Measurements from ENCODE around the gene KMO.

The KMO gene

DNA sequence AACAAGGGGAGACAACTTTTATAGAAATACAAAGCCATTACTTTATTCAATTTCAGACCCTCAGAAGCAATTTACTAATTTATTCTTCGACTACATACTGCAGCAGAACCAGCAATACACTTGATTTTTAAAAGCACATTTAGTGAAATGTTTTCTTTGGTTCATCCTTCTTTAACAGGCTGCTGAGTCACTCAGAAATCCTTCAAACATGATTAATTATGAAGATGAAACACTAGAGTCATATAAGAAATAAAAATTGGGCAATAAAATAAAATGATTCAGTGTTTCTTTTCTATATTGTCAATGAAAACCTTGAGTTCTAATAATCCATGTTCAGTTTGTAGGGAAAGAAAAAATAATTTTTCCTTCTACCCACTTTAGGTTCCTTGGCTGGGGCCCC is 61.0 kb downstream of the KMO start:
- no peak for DNase-seq (ENCODE audit: low read depth in 2 of 2)

DNA sequence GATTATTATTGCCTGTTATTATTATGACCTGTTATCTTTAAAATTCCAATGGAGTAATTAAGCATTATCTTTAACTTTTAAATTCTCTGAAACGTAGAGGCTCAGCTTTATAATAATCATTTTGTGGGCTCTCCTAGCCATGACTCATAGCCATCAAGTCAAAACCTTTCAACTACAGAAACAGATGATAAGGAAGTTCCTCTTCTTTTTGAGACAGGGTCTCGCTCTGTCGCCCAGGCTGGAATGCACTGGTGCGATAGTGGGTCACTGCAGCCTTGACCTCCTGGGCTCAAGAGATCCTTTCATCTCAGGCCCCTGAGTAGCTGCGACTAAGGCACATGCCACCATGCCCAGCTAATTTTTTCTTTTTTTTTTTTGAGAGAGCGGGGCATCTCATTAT is 64.5 kb downstream of the KMO start:
- no peak for DNase-seq (ENCODE audit: low read depth in 2 of 2)

- no peak for DNase-seq (ENCODE audit: low read depth in 2 of 2)
Observed at GRCh38 chr1:241598249-241598648, 66.1 kb downstream of the KMO start.

DNA sequence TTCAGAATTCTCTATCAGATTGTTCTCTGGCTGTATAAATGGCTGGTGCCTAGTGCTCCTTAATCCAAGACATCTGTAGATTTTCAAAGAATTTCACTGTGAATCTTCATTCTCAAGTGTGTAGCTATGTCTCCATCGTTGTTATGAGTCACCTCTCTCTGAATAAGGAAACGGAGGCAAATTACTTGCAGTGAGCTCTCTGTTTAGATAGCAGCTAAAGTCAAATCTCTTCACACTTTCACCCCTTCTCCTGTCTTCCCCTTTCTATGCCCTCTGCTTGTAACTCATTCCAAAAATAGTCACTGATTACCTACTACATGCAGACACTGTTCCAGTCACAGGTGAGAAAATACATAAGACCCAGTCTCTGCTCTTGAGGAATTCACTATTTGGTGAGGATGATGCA is 68.3 kb downstream of the KMO start:
- DNase-seq (ENCODE audit: low read depth in 2 of 2) = no peak

- no peak for DNase-seq (ENCODE audit: low read depth in 2 of 2)
Observed at GRCh38 chr1:241603731-241604245, 71.6 kb downstream of the KMO start.

DNA sequence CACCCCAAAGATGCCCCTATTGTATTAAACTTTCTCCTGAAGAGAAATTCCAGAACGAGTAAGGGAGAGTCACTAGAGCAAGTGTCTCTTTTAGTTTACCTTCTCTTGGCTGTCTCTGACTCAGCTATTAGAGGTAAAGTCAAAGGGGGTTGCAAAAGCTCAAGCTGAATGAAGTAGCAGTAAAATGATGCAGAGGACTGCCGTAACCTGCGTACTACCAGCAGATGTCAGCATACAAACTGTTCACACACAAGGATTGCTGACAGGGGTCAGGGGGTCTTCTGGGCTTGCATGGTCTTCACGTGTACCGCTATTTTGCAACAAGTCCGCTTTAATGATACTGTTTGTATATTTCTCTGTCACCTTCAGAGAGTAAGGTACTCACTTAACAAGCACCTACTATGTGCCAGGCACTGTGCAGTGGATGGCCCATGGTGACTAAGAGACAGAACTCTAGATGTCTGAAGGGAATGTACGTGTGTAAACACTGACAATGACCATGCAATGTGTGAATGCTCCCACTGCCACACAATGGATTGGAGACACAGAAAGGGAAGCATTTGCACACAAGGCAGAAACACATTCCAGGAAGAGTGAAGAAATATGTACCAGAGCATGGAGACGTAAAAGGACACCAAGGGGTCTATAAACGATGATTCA is 73.1 kb downstream of the KMO start:
- DNase-seq (ENCODE audit: low read depth in 2 of 2) = no peak

GRCh38 chr1:241606544-241606943 is 74.4 kb downstream of the KMO start:
- DNase-seq (ENCODE audit: low read depth in 2 of 2) = no peak

DNA sequence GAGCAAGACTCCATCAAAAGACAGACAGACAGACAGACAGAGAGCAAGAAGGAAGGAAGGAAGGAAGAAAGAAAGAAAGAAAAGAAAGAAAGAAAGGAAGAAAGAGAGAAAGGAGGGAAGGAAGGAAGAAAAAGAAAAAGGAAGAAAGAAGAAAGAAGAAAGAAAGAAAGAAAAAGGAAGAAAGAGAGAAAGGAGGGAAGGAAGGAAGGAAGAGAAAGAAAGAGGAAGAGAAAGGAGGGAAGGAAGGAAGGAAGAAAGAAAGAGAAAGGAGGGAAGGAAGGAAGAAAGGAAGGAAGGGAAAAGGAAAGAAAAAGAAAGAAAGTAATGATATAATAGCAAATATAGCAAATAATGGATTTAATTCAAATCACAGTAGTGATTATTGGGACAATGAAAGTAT is 75.3 kb downstream of the KMO start:
- DNase-seq (ENCODE audit: low read depth in 2 of 2) = no peak

DNA sequence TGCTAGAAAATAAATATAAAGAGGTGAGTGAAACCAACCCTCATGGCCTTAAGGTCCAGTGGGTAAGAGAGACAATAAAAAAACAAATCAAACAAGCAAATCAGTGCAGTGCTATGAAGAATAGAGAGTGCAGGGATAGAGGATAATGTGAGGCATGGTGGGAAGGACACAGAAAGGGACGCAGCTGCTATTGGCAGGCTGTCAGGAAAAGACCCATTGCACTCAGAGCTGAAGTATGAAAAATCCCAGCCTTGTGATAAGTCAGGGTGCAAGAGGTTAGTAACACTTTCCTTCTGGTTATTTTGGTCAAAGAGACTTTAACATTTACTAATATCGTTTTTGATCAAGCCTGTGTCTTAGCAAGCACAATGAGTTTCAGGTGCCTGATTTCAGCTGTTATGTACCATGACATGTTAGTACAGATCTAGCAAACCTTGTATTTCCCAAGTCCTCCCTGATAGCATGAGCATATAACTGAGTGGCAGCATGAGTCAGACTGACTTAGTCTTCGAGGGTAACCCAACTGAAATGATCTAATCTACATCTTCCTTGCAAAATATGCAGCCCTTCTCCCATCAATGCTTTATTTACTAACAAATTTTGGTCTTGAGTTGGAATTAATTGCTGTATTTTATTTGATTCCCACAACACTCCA is 76.3 kb downstream of the KMO start:
- no peak for DNase-seq (ENCODE audit: low read depth in 2 of 2)

- DNase-seq (ENCODE audit: low read depth in 2 of 2) = no peak
Observed at GRCh38 chr1:241610056-241610815, 78.1 kb downstream of the KMO start.

DNA sequence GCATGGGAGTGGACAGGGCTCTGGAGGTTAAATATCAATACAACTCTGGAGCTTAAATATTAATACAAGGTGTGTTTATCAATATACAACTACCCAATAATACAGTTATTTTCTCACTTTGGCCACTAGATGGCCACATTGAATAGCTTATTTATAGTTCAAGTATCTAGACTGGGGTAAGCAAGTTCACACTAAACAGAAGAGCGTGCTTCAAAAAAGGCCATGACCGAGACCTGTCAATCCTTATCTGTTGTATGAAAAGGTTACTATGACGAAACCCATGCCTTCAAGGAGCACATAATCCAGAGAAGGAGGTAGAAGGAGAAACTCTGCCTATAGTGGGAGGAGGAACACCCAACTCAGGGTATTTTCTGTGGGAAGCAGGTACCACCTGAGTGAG is 78.9 kb downstream of the KMO start:
- no peak for DNase-seq (ENCODE audit: low read depth in 2 of 2)

- no peak for DNase-seq (ENCODE audit: low read depth in 2 of 2)
Observed at GRCh38 chr1:241611736-241612135, 79.6 kb downstream of the KMO start.

GRCh38 chr1:241612533-241613477 is 80.6 kb downstream of the KMO start:
- no peak for DNase-seq (ENCODE audit: low read depth in 2 of 2)

DNA sequence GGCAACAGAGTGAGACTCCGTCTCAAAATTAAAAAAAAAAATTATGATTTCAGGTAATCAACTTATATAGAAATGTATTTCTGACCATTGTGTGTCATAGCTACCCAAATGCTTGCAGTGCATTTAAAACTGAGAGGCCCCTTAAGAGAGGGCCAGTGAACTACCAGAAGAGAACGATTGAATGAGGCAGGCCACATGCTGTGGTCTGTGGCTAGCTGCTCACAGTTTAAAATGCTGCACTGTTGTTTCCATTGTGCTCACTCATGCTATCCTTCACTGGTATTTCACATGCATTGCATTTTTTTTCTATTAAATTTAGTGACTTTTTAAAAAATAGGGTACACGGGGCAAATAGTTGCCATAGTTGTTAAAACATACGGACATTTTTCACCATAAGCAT is 82.0 kb downstream of the KMO start:
- DNase-seq (ENCODE audit: low read depth in 2 of 2) = no peak

DNA sequence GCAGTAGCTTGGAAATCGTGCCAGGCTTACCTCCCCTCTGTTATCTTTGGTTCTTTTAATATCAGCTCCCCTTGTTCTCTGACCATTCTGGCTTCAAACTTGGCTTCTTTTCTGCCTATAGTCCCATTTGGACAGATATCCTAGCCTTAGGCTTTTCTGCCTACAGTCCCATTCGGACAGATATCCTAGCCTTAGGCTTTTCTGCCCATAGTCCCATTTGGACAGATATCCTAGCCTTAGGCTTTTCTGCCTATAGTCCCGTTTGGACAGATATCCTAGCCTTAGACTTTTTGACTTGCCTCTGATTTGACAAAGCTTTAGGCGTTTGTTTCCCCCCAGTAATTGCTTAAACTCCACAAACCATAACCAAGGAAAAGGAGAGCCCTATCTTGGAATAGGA is 82.4 kb downstream of the KMO start:
- DNase-seq (ENCODE audit: low read depth in 2 of 2) = no peak

DNA sequence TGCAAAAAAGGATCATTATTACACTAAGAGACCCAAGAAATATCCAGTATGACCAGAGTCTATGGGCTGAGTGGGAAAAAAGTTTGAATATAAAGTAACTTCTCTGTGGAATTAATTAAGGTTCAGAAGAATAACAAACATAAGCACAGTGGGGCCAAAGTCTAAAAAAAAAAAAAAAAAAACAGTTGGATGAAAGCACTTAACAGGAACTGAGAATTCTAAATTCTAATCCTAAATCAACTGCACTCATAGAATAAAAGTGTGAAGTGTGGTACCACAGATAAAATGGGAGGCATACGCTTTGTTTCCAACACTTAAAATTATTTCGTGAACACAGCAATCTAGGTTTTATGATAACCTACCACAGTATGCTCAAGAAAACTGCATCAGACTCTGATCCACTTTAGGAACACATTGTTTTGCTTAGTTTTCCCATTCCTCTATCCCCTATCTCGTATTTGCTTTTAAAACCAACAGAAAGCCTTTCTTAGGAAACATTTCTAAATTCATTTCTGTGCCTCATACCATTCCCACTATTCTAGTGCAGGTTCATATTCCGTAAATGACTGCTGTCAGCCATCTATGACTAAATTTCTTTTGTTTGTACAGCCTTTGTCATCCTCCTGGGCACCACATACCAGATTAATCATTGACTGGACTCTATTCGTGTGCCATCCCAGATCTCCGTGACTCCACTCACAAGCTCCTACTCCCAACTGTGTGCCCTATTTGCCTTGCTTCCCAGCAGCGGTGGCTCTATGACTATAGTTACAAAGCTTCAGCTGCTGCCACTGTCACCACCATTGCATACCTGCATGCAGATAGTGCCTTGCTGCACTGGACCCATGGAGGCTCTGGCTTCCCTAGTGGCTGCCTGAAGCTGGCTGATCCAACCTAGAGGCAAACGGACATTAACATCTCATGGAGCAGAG is 83.1 kb downstream of the KMO start:
- no peak for DNase-seq (ENCODE audit: low read depth in 2 of 2)

- DNase-seq (ENCODE audit: low read depth in 2 of 2) = no peak
Observed at GRCh38 chr1:241617426-241617825, 85.2 kb downstream of the KMO start.

DNA sequence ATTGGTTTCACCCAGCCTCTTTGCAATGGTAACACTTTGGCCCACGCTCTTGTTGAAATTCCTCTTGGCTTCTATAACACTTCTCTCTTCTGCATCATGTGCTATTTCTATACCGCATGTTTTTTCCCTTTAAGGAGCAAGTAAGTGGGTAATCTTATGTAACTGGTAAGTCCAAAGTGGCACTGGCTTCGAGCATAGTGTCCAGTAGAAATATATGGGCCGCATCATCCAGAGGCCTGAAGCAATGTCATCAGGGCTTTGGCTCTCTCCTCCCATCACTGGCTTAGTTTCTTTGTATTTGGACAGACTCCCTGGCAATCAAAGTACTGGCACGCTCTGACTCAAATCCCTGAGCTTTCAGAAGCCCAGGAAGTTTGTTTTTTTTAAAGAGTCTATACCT is 90.5 kb downstream of the KMO start:
- DNase-seq (ENCODE audit: low read depth in 2 of 2) = no peak

DNA sequence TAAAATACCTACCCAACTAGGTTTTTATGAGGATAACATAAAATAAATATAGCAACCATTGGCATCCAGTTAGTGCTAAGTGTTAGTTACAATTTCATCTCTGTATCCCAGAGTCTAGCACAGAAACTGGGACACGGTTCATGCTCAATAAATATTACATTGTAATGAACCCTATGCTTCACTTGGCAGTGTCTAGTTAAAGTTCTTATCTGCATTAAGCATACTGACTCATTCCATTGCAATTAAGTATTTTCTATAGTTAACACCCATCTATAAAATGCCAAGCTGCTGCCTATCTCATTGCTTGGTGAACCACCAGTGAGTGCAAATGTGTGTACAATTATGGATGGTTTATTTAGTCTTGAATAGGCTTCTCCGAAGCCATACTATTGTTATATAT is 92.8 kb downstream of the KMO start:
- no peak for DNase-seq (ENCODE audit: low read depth in 2 of 2)

DNA sequence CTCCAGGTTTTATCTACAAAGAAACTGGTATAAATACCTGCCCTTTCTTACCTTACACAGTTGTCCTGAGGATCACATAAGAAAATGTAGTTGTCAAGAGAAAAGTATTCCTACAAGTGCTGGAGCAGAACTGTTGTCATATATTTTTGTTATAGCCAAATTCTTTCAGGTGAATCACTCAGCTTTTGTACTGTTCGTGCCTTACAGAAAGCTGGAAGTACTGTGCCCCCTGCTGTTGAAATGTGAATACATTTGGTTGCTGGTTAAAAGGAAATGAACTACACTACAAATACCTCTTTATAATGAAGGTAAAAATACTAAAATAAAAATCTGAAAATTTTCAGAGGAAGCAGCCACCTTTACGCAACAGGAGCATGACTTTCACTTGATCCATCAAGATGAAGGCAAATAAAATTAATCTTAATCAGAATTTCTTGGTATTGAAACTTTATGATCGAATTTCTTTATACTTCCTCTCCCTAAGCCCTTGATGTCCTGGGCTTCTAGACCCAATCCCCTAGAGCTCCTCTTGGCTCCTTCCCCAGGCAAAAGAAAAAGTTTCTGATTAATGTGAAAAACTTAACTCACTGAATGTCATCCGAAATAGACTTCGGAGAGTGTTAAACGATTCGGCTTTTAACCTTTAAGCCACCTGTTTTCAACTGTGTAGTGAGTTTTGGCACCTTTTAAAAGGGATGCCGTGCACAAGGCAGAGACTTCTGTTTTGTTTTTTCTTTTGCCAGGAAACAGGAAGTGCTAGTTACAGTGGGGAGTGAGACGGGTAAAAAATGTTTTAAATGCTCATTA is 95.5 kb downstream of the KMO start:
- DNase-seq (ENCODE audit: low read depth in 2 of 2) = no peak

Measured in stimulated activated CD8-positive, alpha-beta memory T cell treated with anti-CD3 and anti-CD28 coated beads, Interleukin-2, amount 100 ng/mL, for 1 hour (primary cell).